Measurements from ENCODE around the gene CYP19A1.

GRCh38 chr15:51212239-51212638, 126.2 kb downstream of the CYP19A1 start:
- no peak for TF ChIP-seq CTCF (IDR thresholded peaks at IDR 0.05)
- no peak for TF ChIP-seq POLR2A (IDR thresholded peaks at IDR 0.05)
